ENCODE measurements around the gene IKBIP.
A peak's percentile ranks its signal among the peaks of the same experiment; 100 is the strongest.

The IKBIP gene, protein sequence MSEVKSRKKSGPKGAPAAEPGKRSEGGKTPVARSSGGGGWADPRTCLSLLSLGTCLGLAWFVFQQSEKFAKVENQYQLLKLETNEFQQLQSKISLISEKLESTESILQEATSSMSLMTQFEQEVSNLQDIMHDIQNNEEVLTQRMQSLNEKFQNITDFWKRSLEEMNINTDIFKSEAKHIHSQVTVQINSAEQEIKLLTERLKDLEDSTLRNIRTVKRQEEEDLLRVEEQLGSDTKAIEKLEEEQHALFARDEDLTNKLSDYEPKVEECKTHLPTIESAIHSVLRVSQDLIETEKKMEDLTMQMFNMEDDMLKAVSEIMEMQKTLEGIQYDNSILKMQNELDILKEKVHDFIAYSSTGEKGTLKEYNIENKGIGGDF

DNA sequence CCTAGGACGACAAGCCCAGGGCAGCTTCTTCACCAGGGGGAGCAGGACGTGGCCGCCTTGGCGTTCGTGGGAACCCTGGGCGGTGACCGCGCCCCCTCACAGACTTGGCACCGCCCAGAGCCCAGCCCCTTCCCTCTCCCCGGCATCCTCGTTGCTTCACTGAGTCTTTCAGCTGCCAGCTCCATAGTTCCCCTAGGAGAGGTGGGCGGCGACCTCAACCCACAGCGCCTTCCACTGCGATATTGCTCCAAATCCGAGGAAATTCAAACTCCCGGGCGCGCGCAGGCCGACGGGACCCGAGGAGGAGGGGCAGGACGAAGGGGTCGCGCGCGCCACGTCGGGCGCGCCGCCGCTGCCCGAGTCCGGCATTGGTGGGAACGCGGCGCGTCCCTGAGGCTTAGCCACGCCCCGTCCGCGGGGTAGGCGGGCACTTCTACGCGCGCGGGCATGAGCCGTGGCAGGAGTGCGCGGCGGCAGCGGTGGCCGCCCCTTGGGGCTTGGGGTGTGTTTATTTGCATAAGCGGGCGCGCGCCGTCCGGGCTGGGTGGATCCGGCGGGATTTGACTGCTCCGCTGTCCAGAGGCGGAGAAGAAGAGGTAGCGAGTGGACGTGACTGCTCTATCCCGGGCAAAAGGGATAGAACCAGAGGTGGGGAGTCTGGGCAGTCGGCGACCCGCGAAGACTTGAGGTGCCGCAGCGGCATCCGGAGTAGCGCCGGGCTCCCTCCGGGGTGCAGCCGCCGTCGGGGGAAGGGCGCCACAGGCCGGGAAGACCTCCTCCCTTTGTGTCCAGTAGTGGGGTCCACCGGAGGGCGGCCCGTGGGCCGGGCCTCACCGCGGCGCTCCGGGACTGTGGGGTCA is at the start of gene IKBIP, which contains the start of gene APAF1:
IKBIP (minus strand) TSS at position 77 of the 860 bp plus-strand sequence. CDS start 87 bp downstream, outside the sequence.
APAF1 (plus strand) TSS at position 579 of the 860 bp plus-strand sequence. CDS start 3,070 bp downstream, outside the sequence.
- TF ChIP-seq, protein P1, sequence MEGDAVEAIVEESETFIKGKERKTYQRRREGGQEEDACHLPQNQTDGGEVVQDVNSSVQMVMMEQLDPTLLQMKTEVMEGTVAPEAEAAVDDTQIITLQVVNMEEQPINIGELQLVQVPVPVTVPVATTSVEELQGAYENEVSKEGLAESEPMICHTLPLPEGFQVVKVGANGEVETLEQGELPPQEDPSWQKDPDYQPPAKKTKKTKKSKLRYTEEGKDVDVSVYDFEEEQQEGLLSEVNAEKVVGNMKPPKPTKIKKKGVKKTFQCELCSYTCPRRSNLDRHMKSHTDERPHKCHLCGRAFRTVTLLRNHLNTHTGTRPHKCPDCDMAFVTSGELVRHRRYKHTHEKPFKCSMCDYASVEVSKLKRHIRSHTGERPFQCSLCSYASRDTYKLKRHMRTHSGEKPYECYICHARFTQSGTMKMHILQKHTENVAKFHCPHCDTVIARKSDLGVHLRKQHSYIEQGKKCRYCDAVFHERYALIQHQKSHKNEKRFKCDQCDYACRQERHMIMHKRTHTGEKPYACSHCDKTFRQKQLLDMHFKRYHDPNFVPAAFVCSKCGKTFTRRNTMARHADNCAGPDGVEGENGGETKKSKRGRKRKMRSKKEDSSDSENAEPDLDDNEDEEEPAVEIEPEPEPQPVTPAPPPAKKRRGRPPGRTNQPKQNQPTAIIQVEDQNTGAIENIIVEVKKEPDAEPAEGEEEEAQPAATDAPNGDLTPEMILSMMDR (IDR thresholded peaks at IDR 0.05; ENCODE audit: low read depth, low read length): no peak; the same call in 1 of the 2 replicates
- DNase-seq (ENCODE audit: extremely low read depth, low read depth): peak; percentile 90

DNA sequence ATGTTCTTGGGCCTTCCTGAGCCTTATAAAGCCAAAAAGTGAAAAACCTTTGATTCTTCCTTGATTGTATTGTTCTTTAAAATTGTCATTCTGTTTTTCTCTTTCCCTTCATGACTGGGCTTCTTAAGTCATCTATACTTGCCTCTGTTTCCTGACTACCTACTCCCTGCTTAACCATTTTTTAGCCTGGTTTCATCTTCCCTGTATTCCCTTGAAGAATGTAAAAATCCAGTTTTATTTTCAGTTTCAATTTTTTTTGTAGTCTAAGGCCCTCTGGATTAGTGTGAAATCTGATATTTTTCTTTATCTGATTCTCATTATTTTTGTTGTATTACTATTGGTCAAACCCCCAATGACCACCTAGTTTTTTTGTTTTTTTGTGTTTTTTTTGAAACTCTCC is 46.8 kb upstream of the IKBIP start:
- TF ChIP-seq, protein P1 (IDR thresholded peaks at IDR 0.05; ENCODE audit: low read depth, low read length): no peak
- no peak for DNase-seq (ENCODE audit: extremely low read depth, low read depth)

DNA sequence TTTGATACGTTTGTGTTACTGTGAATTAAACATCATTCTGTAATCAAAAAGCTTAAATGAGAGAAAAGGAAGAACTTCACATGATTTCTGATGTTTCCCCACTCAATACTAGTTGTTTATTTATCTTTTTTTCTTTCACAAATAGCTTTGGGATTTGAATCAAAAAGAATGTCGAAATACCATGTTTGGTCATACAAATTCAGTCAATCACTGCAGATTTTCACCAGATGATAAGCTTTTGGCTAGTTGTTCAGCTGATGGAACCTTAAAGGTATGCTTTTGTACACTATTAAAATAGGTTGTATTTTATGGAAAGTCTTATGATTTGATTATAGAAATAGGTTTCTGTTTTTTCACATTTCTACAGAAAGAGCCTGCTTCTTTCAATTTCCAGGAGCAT is 42.0 kb upstream of the IKBIP start:
- TF ChIP-seq, protein P1 (IDR thresholded peaks at IDR 0.05; ENCODE audit: low read depth, low read length): no peak
- no peak for DNase-seq (ENCODE audit: extremely low read depth, low read depth)

DNA sequence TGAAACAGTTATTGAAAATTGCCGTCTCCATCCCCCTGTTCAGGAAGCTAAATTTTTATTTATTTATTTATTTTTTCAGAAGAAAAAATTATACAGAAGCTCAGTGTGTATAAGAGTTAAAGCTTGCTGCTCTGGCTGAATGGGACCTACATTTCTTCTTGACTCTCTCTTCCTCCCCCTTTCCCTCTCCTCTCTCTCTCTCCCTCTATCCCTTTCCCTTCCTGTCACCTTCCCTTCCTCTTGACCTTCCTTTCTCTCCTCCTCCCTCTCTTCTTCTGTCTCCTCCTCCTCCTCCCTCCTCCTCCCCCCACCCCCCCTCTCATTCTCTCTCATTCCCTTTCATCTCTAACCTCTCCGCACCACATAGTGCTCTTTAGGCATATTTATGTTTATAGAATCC is 39.6 kb upstream of the IKBIP start:
- TF ChIP-seq, protein P1 (IDR thresholded peaks at IDR 0.05; ENCODE audit: low read depth, low read length): no peak
- DNase-seq (ENCODE audit: extremely low read depth, low read depth): no peak

DNA sequence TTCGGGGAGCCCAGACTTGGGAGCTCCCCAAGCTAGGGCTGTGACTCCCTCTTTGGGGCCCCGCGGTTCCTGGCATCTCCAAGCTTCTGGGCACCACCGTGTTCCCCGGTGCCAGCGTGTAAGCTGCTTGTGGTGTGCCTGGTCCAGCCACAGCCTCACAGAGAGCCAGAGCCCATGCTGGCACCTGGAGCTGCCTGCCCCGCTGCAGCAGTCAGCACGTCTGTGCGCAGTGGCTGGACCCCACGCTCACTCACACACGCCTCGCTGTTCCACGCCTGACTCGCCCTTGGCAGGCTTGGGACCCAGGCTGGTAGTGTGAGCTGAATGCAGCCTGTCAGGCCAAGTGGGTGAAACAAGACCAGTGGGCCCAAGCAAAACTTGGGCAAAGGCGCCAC is 35.0 kb upstream of the IKBIP start:
- DNase-seq (ENCODE audit: extremely low read depth, low read depth): no peak
- TF ChIP-seq, protein P1 (IDR thresholded peaks at IDR 0.05; ENCODE audit: low read depth, low read length): no peak

DNA sequence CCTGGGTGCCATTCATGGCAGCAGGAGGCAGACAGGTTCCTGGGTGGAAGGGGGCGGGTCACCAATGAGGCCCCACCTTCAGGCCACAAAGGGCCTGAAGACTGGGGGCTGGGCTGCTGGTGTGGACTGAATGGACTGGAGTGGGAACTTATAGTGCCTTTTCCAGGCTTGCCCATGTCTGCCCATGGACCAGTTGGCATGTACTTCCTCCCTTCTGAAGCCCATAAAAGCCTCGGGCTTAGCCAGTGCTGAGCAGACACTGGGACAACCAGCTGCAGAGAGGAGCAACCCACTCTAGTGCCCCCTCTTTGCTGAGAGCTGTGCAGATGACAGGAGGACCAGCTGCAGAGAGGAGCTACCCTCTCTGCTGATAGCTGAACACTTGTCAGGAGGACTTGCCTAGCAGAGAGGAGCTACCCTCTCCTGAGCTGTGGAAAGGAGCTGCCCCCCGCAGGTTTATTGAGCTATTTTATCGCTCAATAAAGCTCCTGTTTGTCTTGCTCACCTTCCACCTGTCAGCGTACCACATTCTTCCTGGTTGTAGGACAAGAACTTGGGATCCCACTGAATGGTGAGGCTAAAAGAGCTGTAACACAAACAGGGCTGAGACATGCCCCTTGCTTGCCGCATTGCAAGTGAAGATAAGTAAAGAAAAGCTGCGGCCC is 34.5 kb upstream of the IKBIP start:
- TF ChIP-seq, protein P1 (IDR thresholded peaks at IDR 0.05; ENCODE audit: low read depth, low read length): no peak

More for the DNA sequence above, 34.5 kb upstream of the IKBIP start:
- no peak for DNase-seq (ENCODE audit: extremely low read depth, low read depth)
